COLO829 (cell line): ENCODE results near the gene MT1H.
"Not testable (repeated sequence)": the region's sequence is repeated elsewhere in the genome, so short reads cannot be mapped to it uniquely, and the experiment has no call there.

Experiments
- DNase-seq: peaks from one replicate; pipeline ENCODE4 v3.0.0; 2012; ENCODE audit warnings: low spot score

Gene MT1H

GRCh38 chr16:56669005-56669839 lies at the start of gene MT1H:
MT1H (plus strand) TSS chr16:56669814; CDS start chr16:56669885, 71 bp downstream.
- DNase-seq: no peak

GRCh38 chr16:56620339-56620897 lies 49.2 kb upstream of the MT1H start:
- DNase-seq: no peak

DNA sequence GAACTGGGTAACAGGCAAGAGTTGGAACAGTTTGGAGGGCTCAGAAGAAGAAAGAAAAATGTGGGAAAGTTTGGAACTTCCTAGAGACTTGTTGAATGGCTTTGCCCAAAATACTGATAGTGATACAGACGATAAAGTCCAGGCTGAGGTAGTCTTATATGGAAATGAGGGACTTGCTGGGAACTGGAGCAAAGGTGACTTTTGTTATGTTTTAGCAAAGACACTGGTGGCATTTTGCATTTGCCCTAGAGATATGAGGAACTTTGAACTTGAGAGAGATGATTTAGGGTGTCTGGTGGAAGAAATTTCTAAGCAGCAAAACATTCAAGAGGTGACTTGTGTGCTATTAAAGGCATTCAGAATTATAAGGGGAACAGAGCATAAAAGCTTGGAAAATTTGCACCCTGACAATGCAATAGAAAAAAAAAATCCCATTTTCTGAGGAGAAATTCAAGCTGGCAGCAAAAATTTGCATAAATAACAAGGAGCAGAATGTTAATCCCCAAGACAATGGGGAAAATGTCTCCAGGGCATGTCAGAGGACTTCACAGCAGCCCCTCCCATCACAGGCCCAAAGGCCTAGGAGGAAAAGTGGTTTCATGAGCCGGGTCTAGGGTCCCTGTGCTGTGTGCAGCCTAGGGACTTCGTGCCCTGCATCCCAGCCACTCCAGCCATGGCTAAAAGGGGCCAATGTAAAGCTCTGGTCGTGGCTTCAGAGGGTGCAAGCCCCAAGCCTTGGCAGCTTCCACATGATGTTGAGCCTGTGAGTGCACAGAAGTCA lies 47.8 kb upstream of the MT1H start:
- DNase-seq: not testable (repeated sequence)

- not testable (repeated sequence) for DNase-seq
Measured at GRCh38 chr16:56623184-56623583, 46.4 kb upstream of the MT1H start.

GRCh38 chr16:56623637-56624036 lies 46.0 kb upstream of the MT1H start:
- DNase-seq: no peak

GRCh38 chr16:56625140-56625942 lies 44.3 kb upstream of the MT1H start, which contains the start of gene MT1E:
MT1E (plus strand) TSS chr16:56625781; CDS start chr16:56625852, 71 bp downstream.
- no peak for DNase-seq

- DNase-seq: no peak
Measured at GRCh38 chr16:56625943-56626654, 43.5 kb upstream of the MT1H start.

DNA sequence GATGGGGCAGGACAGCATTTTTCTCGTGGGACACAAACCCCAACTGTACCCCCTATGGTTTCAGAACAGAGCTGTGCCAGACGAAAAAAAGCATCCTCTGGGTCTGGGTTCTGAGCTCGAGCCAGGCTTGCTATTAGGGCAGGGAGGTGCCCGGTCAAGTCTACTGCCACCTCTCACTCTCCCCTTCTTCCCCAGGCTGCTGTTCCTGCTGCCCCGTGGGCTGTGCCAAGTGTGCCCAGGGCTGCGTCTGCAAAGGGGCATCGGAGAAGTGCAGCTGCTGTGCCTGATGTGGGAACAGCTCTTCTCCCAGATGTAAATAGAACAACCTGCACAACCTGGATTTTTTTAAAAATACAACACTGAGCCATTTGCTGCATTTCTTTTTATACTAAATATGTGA lies 42.9 kb upstream of the MT1H start:
- DNase-seq: no peak

DNA sequence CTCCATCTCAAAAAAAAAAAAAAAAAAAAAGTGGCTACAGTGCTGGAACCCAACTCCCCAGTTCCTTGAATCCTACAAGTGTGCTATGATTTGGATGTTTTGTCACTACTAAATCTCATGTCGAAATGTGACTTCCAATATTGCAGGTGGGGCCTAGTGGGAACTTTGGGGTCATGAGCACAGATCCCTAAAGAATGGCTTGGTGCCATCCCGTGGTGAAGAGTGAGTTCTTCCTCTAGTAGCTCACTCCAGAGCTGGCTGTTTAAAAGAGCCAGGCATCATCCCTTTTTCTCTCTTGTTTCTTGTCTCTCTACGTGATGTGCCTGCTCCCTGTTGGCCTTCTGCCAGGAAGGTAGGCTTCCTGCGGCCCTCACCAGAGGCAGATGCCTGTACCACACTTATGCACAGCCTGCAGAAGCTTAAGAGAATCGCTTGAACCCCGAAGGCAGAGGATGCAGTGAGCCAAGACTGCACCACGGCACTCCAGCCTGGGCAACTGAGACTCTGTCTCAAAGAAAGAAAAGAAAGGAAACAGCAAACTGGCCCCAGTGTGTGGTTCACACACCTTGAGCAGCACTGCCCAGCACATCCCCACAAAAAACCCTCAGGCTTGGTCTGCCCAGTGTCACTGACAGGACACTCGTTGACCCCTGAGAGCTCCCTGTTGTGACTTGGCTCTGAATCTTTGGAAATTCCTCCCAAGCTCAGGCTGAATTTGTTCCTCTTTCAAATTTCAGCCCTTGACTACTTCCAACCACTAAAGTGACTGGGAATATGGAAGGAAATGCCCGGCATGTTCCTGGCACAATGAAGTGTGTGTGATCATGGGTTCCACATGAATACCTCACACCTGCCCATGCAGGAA lies 40.9 kb upstream of the MT1H start:
- DNase-seq: no peak

DNA sequence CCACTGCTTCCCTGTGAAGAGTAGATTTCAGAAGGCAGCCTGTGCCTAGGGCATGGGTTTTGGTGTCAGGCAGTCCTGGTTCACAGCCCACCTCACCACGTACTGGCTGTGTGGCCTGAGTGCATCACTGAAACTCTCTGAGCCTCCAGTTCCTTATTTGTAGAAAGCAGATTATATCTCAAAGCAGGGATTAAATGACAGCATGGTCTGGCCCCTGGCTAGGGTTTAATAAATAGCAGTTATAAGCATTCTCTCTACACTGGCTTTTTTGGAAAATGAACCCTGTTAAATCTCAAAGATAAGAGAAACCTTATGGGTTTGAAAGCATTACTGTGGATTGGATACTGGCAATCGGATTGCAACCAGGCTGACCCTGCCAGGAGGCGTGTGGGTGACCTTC lies 40.1 kb upstream of the MT1H start:
- no peak for DNase-seq

DNA sequence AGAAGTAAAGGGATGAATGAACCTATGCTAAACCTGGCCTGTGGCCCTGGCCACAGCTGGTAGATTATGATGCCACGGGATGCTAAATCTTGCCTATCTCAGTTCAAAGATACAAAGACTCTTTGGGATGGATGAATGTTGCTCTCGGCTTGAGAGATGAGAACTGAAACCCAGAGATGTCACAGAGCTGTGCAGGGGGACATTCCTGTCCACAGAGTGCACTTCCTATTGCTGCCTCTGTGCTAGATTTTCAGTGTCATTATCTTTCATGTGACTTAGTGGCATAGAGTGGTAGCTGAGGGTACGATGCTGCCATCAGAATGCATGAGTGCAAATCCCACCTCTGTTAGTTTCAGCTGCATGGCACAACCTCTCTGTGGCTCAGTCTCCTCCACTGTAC lies 39.5 kb upstream of the MT1H start:
- DNase-seq: no peak

GRCh38 chr16:56631197-56631596 lies 38.4 kb upstream of the MT1H start:
- DNase-seq: no peak

DNA sequence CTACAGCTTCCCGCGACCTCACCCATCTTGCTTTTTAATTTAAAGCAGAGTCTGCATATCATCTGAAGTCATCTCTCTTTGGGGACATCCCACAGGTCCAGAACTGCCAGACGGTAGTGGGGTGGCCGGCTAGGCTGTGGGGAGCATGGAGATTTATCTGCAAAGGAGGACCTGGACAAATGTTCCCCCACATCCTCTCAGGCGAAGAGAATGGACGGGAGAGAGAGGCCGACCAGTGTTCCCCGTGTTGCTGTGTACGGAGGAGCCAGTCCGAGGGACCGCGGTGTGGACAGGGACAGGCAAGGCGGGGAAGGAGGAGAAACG lies 37.8 kb upstream of the MT1H start:
- no peak for DNase-seq

DNA sequence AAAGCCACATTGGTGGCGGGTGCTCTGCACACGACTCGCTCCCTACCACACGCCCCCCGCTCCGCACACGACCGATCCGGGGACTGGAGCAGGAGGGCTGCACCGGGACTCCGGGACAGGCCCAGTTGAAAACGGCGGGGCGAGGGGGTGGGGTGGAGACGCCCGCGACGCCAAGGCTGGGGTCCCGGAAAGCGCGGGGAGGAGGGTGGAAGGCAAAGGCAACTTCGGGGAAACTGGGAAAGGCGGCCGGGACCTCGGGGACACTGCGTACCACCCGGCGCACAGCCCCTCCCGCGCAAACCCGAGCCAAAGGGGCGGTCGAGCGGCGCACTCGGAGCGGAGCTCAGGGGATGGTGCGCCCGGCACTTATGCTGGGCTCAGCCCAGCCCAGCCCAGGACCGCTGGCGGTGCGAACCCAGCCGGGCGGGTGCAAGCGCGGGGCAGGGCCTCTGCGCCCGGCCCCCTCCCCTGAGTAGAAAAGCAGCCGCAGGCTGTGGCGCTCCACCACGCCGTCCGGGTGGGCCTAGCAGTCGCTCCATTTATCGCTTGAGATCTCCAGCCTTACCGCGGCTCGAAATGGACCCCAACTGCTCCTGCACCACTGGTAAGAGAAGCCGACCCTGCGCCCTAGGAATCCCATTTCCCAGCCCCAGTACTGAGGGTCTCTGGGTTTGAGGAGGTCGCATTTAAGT lies 37.3 kb upstream of the MT1H start, which contains the start of gene MT1M:
MT1M (plus strand) TSS at position 504 of the 692 bp plus-strand sequence; CDS start at position 577, 73 bp downstream.
- DNase-seq: no peak

GRCh38 chr16:56632848-56633365 lies 36.7 kb upstream of the MT1H start:
- no peak for DNase-seq

DNA sequence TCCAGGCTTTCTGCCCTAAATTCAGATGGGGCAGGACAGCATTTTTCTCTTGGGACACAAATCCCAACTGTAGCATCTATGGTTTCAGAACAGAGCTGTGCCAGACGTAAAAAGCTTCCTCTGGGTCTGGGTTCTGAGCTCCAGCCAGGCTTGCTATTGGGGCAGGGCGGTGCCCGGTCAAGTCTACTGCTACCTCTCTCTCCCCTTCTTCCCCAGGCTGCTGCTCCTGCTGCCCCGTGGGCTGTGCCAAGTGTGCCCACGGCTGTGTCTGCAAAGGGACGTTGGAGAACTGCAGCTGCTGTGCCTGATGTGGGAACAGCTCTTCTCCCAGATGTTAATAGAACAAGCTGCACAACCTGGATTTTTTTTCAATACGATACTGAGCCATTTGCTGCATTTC lies 36.1 kb upstream of the MT1H start:
- no peak for DNase-seq

- DNase-seq: no peak
Measured at GRCh38 chr16:56634715-56635440, 34.7 kb upstream of the MT1H start.

DNA sequence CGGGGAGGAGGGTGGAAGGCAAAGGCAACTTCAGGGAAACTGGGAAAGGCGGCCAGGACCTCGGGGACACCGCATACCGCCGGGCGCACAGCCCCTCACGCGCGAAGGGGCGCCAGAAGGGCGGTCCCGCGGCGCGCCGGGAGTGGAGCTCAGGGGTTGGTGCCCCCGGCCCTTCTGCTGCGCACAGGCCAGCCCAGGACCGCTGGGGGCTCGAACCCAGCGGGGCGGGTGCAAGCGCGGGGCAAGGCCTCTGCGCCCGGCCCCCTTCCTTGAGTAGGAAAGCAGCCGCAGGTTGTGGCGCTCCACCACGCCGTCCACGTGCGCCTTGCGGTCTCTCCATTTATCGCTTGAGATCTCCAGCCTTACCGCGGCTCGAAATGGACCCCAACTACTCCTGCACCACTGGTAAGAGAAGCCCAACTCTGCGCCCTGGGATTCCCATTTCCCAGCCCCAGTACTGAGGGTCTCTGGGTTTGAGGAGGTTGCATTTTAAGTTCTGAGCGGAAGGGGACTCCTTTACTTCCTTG lies 34.1 kb upstream of the MT1H start:
- DNase-seq: no peak
